Uterus (tissue), 2 donors: ENCODE results near the gene ZFYVE21.

Source experiments
- CTCF ChIP-seq, 4 experiments: fragments of 200-600 bp in 2 of 4; fragments of 450-650 bp in 2 of 4; sonication (generic) in 2 of 4; IDR thresholded peaks; one replicate each; pipeline ENCODE4 v1.5.1; 2016 to 2019; ENCODE audit warnings: antibody characterized with exemption in 4 of 4, mild to moderate bottlenecking in 2 of 4, moderate library complexity in 1 of 4
- POLR2A ChIP-seq, 2 donors: fragments of 450-650 bp; IDR thresholded peaks; one replicate each; pipeline ENCODE4 v1.6.1; 2016; ENCODE audit warnings: antibody characterized with exemption in 2 of 2, mild to moderate bottlenecking in 1 of 2, moderate library complexity in 1 of 2

DNA sequence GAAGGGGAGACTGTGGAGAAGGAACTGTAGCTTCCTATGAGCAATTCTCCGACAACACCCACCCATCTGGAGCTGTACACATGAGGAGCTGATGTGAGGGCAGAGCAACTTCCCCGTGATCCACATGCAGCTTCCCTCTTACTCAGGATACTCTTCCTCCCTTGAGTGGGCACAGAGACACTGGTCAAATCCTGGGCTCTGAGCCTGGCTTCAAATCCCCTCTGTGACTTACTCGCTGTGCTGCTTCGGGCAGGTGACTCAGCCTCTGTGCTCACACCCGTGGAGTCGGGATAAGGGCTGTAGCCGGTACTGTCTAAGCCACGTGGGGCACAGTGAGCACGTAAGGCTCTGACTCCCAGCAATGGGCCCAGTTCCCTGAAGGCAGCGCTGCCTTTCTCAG, 31.1 kb downstream of the ZFYVE21 start:
- TF ChIP-seq CTCF (IDR thresholded peaks at IDR 0.05) (no peak), POLR2A (IDR thresholded peaks at IDR 0.05) (no peak)
